CD4-positive, alpha-beta T cell (primary cell): Measurements from ENCODE around the gene CCDC194. TPM values are rescaled to one million over a fixed set of nuclear protein-coding genes. Genes with fewer than 3 reads are reported as not detected.

ENCODE experiments used
- ATAC-seq: fragments of 200-7000 bp; cut with Tn5 transposase; one replicate; pipeline ENCODE4 v1.10.0; 2022; ENCODE audit warnings: mild to moderate bottlenecking; ENCODE audit not compliant: poor library complexity
- CTCF ChIA-PET: fragments of 350-600 bp; sonication (Branson Sonifier 250); formaldehyde crosslinking; loops from one replicate; lab custom pipeline; 2021; ENCODE audit warnings: antibody characterized with exemption, inconsistent platforms; lab: Charles Lee
- POLR2A ChIA-PET: fragments of 350-600 bp; sonication (Branson Sonifier 250); formaldehyde crosslinking; loops from one replicate; lab custom pipeline; 2021; ENCODE audit warnings: antibody characterized with exemption, inconsistent platforms; lab: Charles Lee
- DNase-seq, 14 experiments: peaks; one replicate each; pipeline ENCODE4 v3.0.0-alpha.2; 2013 to 2020; ENCODE audit warnings: mixed read lengths in 2 of 14
- H3K27ac ChIP-seq, 2 donors: one replicate each; pipeline versions ENCODE4 v1.5.1 to v1.7.0; 2013; ENCODE audit warnings: low read length in 2 of 2, low read depth in 1 of 2, mild to moderate bottlenecking in 1 of 2
- H3K27me3 ChIP-seq, 2 experiments: 1 replicate in 1 of 2; 2 replicates in 1 of 2; pipeline versions ENCODE4 v1.6.1 to v1.7.0; 2013; ENCODE audit warnings: low read length in 2 of 2, control low read depth in 1 of 2, mild to moderate bottlenecking in 1 of 2, moderate library complexity in 1 of 2; ENCODE audit not compliant: insufficient read depth in 2 of 2, control insufficient read depth in 1 of 2
- H3K36me3 ChIP-seq: one replicate; pipeline ENCODE4 v1.6.1; 2013; ENCODE audit warnings: low read length, control low read depth; ENCODE audit not compliant: insufficient read depth
- H3K4me1 ChIP-seq: one replicate; pipeline ENCODE4 v1.6.1; 2013; ENCODE audit warnings: low read length, control low read depth; ENCODE audit not compliant: insufficient read depth
- H3K4me3 ChIP-seq: one replicate; pipeline ENCODE4 v1.5.1; 2013; ENCODE audit warnings: mild to moderate bottlenecking, low read length, moderate library complexity
- H3K9me3 ChIP-seq, 2 experiments: 1 replicate in 1 of 2; 2 replicates in 1 of 2; pipeline versions ENCODE4 v1.6.1 to v1.7.0; 2013; ENCODE audit warnings: low read length in 2 of 2, mild to moderate bottlenecking in 2 of 2, control low read depth in 1 of 2, moderate library complexity in 1 of 2; ENCODE audit not compliant: control insufficient read depth in 1 of 2, insufficient read depth in 1 of 2
- H3K27ac Mint-ChIP-seq: one replicate; pipeline ENCODE4 v1.8.0; 2020; ENCODE audit warnings: mixed read lengths
- H3K27me3 Mint-ChIP-seq: one replicate; pipeline ENCODE4 v1.8.0; 2021; ENCODE audit warnings: mixed read lengths
- H3K36me3 Mint-ChIP-seq: one replicate; pipeline ENCODE4 v1.8.0; 2021; ENCODE audit warnings: low read depth, mixed read lengths
- H3K4me1 Mint-ChIP-seq: one replicate; pipeline ENCODE4 v1.8.0; 2021; ENCODE audit warnings: low read depth, mixed read lengths
- H3K4me3 Mint-ChIP-seq: one replicate; pipeline ENCODE4 v1.8.0; 2020; ENCODE audit warnings: mild to moderate bottlenecking, mixed read lengths
- H3K9me3 Mint-ChIP-seq: one replicate; pipeline ENCODE4 v1.8.0; 2020; ENCODE audit warnings: mixed read lengths
- intact Hi-C, 2 experiments: fragments of 100-400 bp; cut with DNase I in 1 of 2; cut with micrococcal nuclease in 1 of 2; formaldehyde crosslinking; loops; one replicate each; pipeline versions ENCODE4 v1.15.1 to v1.9.0; 2023 to 2025; cut with DNase I, micrococcal nuclease
- total RNA-seq, 174 experiments: library from RNA in 2 of 174; stranded (reverse) in 2 of 174; gene quantifications; one replicate each; pipeline ENCODE4 v1.2.3 and lab custom pipeline; 2021 to 2026
- TF ChIP-seq, protein P1 (sequence below): fragments of 200-600 bp; IDR thresholded peaks from one replicate; pipeline ENCODE4 v1.8.0; 2022; ENCODE audit warnings: antibody characterized with exemption, mild to moderate bottlenecking

The CCDC194 gene
- total RNA-seq, 2 experiments from 2014 or later, result not detected

DNA sequence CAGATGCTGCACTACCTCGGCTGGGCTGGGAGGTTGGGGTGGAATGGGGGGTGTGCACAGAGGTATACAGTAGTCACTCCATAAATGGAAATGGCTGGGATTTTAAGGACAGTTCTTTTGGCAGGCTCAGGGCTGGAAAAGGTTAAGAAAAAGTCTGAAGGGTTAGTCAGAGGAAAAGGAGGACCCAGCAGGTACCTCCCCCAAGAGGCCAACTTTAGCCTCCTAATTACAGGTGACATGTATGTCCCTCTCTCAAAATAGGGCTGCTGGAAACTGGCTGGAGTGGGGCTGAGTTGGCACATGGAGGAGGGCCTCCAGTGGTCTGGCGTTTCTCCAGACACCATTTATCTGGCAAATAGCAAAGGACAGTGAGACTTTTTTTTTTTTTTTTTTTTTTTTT is 994 bp downstream of the CCDC194 start:
- TF ChIP-seq, protein P1, sequence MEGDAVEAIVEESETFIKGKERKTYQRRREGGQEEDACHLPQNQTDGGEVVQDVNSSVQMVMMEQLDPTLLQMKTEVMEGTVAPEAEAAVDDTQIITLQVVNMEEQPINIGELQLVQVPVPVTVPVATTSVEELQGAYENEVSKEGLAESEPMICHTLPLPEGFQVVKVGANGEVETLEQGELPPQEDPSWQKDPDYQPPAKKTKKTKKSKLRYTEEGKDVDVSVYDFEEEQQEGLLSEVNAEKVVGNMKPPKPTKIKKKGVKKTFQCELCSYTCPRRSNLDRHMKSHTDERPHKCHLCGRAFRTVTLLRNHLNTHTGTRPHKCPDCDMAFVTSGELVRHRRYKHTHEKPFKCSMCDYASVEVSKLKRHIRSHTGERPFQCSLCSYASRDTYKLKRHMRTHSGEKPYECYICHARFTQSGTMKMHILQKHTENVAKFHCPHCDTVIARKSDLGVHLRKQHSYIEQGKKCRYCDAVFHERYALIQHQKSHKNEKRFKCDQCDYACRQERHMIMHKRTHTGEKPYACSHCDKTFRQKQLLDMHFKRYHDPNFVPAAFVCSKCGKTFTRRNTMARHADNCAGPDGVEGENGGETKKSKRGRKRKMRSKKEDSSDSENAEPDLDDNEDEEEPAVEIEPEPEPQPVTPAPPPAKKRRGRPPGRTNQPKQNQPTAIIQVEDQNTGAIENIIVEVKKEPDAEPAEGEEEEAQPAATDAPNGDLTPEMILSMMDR, result no peak

DNA sequence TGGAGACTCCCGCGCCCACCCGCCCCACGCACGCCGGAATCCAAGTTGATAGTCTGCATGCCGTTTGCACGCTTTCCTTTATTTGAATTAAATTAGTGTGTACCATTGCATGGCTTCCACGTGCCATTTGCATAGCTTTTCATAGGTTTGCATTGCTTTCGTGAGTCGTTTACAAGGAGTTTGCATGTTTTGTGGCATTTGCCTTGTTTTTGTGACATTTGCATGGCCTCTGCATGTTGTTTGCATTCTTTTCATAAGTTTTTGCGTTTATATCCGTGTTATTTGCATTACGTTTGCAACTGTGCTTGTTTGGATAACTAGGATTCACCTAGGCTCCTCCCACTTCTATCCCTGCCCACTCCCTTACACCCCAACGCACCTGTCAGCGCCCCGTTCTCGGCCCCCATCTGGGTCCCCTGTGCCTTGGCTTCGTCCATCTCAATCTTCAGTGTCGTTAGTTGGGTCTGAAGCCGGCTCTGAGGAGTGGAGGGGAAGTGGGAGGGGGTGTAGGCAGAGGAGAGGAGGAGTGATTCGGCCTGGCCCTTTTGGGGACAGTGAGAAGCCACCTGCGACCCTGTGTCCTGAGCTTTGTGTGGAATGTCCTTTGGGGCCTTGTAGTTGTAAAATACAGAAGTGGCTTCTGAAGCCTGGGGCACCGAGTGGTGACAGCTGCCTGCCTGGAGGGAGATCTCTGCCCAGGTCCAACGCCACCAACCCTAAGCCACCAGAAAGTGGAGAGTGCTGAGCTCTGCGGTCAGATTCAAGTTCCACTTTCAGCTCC is 2.4 kb downstream of the CCDC194 start:
- TF ChIP-seq, protein P1, result peak; percentile 32
- no peaks in the 10 kb centered on the region for H3K36me3 Mint-ChIP-seq
- H3K9me3 ChIP-seq, result no peaks in the 10 kb centered on the region
- H3K4me3 ChIP-seq, result peak overlapping the region; percentile 53
- POLR2A ChIA-PET, result interaction anchor here (0.5 to 1.2 kb wide), 4 partner anchors 11 to 82 kb away, joined by 3 to 6 read pairs (median 3); partner anchors contain the start of genes BST2 and DDA1
- DNase-seq (peak in 2 of 14 experiments; percentile 31 to 43), ATAC-seq (no peak)
- H3K4me1 ChIP-seq, result peaks cover 32% of the 10 kb centered on the region
- H3K4me3 Mint-ChIP-seq, result peak overlapping the region; percentile 93
- intact Hi-C loops, result loop anchor here (1.0 to 5.0 kb wide), 3 partner anchors 45 to 99 kb away; no protein-coding TSS in a partner anchor
- no peaks in the 10 kb centered on the region for H3K36me3 ChIP-seq
- H3K27me3 Mint-ChIP-seq, result no peaks in the 10 kb centered on the region
- no peak overlapping the region for H3K27ac Mint-ChIP-seq
- H3K4me1 Mint-ChIP-seq, result peaks cover 23% of the 10 kb centered on the region
- H3K27me3 ChIP-seq, result no peaks in the 10 kb centered on the region
- H3K27ac ChIP-seq, result no peak overlapping the region
- H3K9me3 Mint-ChIP-seq, result no peaks in the 10 kb centered on the region
- CTCF ChIA-PET, result interaction anchor here (0.6 to 1.3 kb wide), 8 partner anchors 14 to 371 kb away, joined by 3 to 8 read pairs (median 4); partner anchors contain the start of genes BABAM1, BST2, DDA1 and MVB12A

More for the DNA sequence above, 994 bp downstream of the CCDC194 start:
- Histone ChIP-seq H3K4me3 (no peak overlapping the region), H3K27ac (no peak overlapping the region), H3K4me1 (peaks cover 32% of the 10 kb centered on the region), H3K36me3 (peaks cover 3% of the 10 kb centered on the region), H3K27me3 (no peaks in the 10 kb centered on the region), H3K9me3 (no peaks in the 10 kb centered on the region)
- H3K9me3 Mint-ChIP-seq, result no peaks in the 10 kb centered on the region
- DNase-seq, result no peak
- no peaks in the 10 kb centered on the region for H3K27me3 Mint-ChIP-seq
- intact Hi-C loops, result loop anchor here in 1 of 2 experiments (5.0 kb wide), 1 partner anchor 74 kb away; no protein-coding TSS in a partner anchor
- H3K36me3 Mint-ChIP-seq, result no peaks in the 10 kb centered on the region
- ATAC-seq, result no peak
- CTCF ChIA-PET, result no interaction called here
- peak overlapping the region; percentile 54 for H3K4me3 Mint-ChIP-seq
- peaks cover 23% of the 10 kb centered on the region for H3K4me1 Mint-ChIP-seq
- H3K27ac Mint-ChIP-seq, result no peak overlapping the region
- POLR2A ChIA-PET, result interaction anchor here (1.1 kb wide), 1 partner anchor 12 kb away, joined by 3 read pairs; no protein-coding TSS in a partner anchor

DNA sequence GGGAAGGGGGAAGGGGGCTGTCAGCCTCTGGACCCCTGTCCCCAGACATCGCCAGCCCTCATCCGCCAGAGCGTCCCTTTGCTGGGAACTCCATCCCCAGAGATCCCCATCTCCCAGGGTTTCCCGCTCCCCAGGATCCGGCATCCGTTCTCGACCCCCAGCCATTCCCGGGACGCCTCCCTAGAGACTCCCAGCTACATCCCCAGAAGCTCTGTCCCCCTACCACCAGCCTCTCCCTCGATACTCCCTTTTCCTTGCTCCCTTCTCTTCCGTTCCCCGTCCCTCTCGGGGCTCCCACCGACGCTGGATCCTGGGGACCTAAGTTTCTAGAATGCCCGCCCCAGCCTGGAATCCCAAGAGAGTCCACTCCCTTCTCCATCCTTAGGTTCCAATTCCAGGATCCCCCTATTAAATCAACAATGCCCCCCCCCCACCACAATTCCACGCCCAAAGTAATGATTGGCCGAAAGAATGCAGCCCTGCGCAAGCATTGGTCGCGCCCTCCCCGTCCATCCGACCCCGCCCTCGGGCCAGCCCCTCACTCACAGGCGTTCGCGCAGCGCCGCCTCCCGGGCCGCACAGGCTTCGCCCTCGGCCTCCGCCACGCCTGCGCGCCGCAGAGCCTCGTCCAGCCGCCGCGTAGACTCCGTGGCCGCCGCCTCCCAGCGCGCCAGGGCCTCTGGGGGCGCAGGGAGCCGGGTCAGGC is 3.2 kb downstream of the CCDC194 start:
- H3K4me3 ChIP-seq, result peak overlapping the region; percentile 74
- H3K27me3 Mint-ChIP-seq, result no peaks in the 10 kb centered on the region
- no peak overlapping the region for H3K27ac ChIP-seq
- TF ChIP-seq, protein P1, result peak; percentile 67
- ATAC-seq, result peak; percentile 99
- H3K9me3 Mint-ChIP-seq, result no peaks in the 10 kb centered on the region
- no peaks in the 10 kb centered on the region for H3K36me3 Mint-ChIP-seq
- H3K4me3 Mint-ChIP-seq, result peak overlapping the region; percentile 93
- intact Hi-C loops, result loop anchor here (1.0 to 5.0 kb wide), 3 partner anchors 45 to 99 kb away; no protein-coding TSS in a partner anchor
- H3K36me3 ChIP-seq, result no peaks in the 10 kb centered on the region
- peaks cover 23% of the 10 kb centered on the region for H3K4me1 Mint-ChIP-seq
- ChIA-PET POLR2A (interaction anchor here (1.0 to 1.2 kb wide), 3 partner anchors 14 to 82 kb away, joined by 3 to 6 read pairs (median 4); partner anchors contain the start of genes BST2, DDA1 and MVB12A), CTCF (interaction anchor here (0.5 to 1.3 kb wide), 7 partner anchors 14 to 1550 kb away, joined by 3 to 8 read pairs (median 3); partner anchors contain the start of genes BABAM1, BST2, DDA1 and MVB12A)
- H3K9me3 ChIP-seq, result no peaks in the 10 kb centered on the region
- H3K27ac Mint-ChIP-seq, result no peak overlapping the region
- peaks cover 32% of the 10 kb centered on the region for H3K4me1 ChIP-seq
- peak; percentile 83 to 95 (median 87) for DNase-seq
- no peaks in the 10 kb centered on the region for H3K27me3 ChIP-seq
